Measurements from ENCODE around the gene RAB3B.

Gene RAB3B

GRCh38 chr1:51989582-51990477 is 670 bp downstream of the RAB3B start:
- in situ Hi-C loops (cut with MboI; ENCODE audit: low pct_unique_long_range_greater_than_20kb, low sequenced_read_pairs, unreplicated experiment): no loop called here
- DNase-seq (ENCODE audit: low spot score): no peak
- no peak for TF ChIP-seq CTCF (IDR thresholded peaks at IDR 0.05; ENCODE audit: extremely low read depth, insufficient read depth, missing control alignments)

- TF ChIP-seq CTCF (IDR thresholded peaks at IDR 0.05; ENCODE audit: extremely low read depth, insufficient read depth, missing control alignments): no peak
- DNase-seq (ENCODE audit: low spot score): no peak
- in situ Hi-C loops (cut with MboI; ENCODE audit: low pct_unique_long_range_greater_than_20kb, low sequenced_read_pairs, unreplicated experiment): no loop called here
Observed at GRCh38 chr1:51988254-51988653, 2.2 kb downstream of the RAB3B start.

- no peak for TF ChIP-seq CTCF (IDR thresholded peaks at IDR 0.05; ENCODE audit: extremely low read depth, insufficient read depth, missing control alignments)
- DNase-seq (ENCODE audit: low spot score): no peak
- in situ Hi-C loops (cut with MboI; ENCODE audit: low pct_unique_long_range_greater_than_20kb, low sequenced_read_pairs, unreplicated experiment): no loop called here
Observed at GRCh38 chr1:51986718-51987117, 3.8 kb downstream of the RAB3B start.

GRCh38 chr1:51982161-51982560 is 8.3 kb downstream of the RAB3B start:
- in situ Hi-C loops (cut with MboI; ENCODE audit: low pct_unique_long_range_greater_than_20kb, low sequenced_read_pairs, unreplicated experiment): no loop called here
- no peak for DNase-seq (ENCODE audit: low spot score)
- no peak for TF ChIP-seq CTCF (IDR thresholded peaks at IDR 0.05; ENCODE audit: extremely low read depth, insufficient read depth, missing control alignments)

GRCh38 chr1:51981555-51981954 is 8.9 kb downstream of the RAB3B start:
- in situ Hi-C loops (cut with MboI; ENCODE audit: low pct_unique_long_range_greater_than_20kb, low sequenced_read_pairs, unreplicated experiment): no loop called here
- DNase-seq (ENCODE audit: low spot score): no peak
- TF ChIP-seq CTCF (IDR thresholded peaks at IDR 0.05; ENCODE audit: extremely low read depth, insufficient read depth, missing control alignments): no peak

DNA sequence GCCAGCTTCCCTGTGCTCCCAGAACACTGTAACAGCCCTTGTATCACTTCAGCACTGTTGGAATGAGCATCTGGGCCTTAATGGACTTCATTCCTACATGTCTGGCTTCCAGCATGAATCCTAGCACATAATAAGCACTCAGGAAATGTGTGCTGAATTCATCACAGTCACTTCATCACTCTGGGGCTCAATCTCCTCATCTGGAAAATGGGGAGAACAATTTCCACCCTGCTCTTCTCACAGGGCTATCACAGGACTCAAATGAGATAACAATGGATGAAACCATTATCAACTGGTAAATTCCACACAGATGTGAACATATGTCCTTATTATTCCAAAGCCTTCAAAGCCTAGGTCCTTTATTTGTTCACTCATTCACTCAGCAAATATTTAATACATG is 12.4 kb downstream of the RAB3B start:
- no peak for DNase-seq (ENCODE audit: low spot score)
- no peak for TF ChIP-seq CTCF (IDR thresholded peaks at IDR 0.05; ENCODE audit: extremely low read depth, insufficient read depth, missing control alignments)
- in situ Hi-C loops (cut with MboI; ENCODE audit: low pct_unique_long_range_greater_than_20kb, low sequenced_read_pairs, unreplicated experiment): no loop called here

Data from GM13977 (cell line).